Immature natural killer cell (primary cell): ENCODE results near the gene GP1BB. TPM values are rescaled to one million over a fixed set of nuclear protein-coding genes. Genes with fewer than 3 reads are reported as not detected.
A peak's percentile ranks its signal among the peaks of the same experiment; 100 is the strongest.

Experiments
- DNase-seq, 3 donors: peaks; one replicate each; pipeline ENCODE4 v3.0.0; 2022; ENCODE audit warnings: mixed read lengths in 1 of 3
- H3K27ac Mint-ChIP-seq, 6 donors: one replicate each; pipeline ENCODE4 v1.8.0; 2020; ENCODE audit warnings: mixed read lengths in 6 of 6, mild to moderate bottlenecking in 5 of 6, inconsistent platforms in 4 of 6, moderate library complexity in 3 of 6
- H3K27me3 Mint-ChIP-seq, 3 donors: one replicate each; pipeline ENCODE4 v1.8.0; 2020 to 2021; ENCODE audit warnings: low read depth in 3 of 3, mild to moderate bottlenecking in 3 of 3, mixed read lengths in 3 of 3, moderate library complexity in 3 of 3, inconsistent platforms in 1 of 3
- H3K36me3 Mint-ChIP-seq, 3 donors: one replicate each; pipeline ENCODE4 v1.8.0; 2020; ENCODE audit warnings: mixed read lengths in 3 of 3, inconsistent platforms in 2 of 3, mild to moderate bottlenecking in 2 of 3
- H3K4me1 Mint-ChIP-seq, 2 donors: one replicate each; pipeline ENCODE4 v1.8.0; 2020; ENCODE audit warnings: inconsistent platforms in 2 of 2, mild to moderate bottlenecking in 2 of 2, mixed read lengths in 2 of 2, moderate library complexity in 1 of 2
- H3K4me3 Mint-ChIP-seq, 5 donors: one replicate each; pipeline ENCODE4 v1.8.0; 2020; ENCODE audit warnings: mild to moderate bottlenecking in 5 of 5, mixed read lengths in 5 of 5, inconsistent platforms in 3 of 5, moderate library complexity in 3 of 5
- H3K9me3 Mint-ChIP-seq, 6 donors: one replicate each; pipeline ENCODE4 v1.8.0; 2020; ENCODE audit warnings: mild to moderate bottlenecking in 6 of 6, mixed read lengths in 6 of 6, inconsistent platforms in 4 of 6, moderate library complexity in 3 of 6
- polyA plus RNA-seq, 3 donors: library from polyadenylated mRNA; unstranded; fragments of 300-500 nt; fragmentation: Illumina TruSeq; gene quantifications; one replicate each; pipeline ENCODE4 v1.2.3, GENCODE V29; 2021

GP1BB gene
- polyA plus RNA-seq, 3 donors from 2014 or later: 0.53 to 10.1 (median 0.95) TPM

- Mint-ChIP-seq H3K36me3 (no peaks in the 10 kb centered on the region), H3K4me1 (peaks cover 5 to 18% of the 10 kb centered on the region in 2 donors), H3K27ac (no peak overlapping the region), H3K4me3 (peak overlapping the region; percentile 65 to 84 (median 77)), H3K27me3 (peaks cover 7 to 25% (median 16%) of the 10 kb centered on the region in 3 donors), H3K9me3 (no peaks in the 10 kb centered on the region)
- DNase-seq: peak; percentile 17 to 24 (median 19)
Measured at GRCh38 chr22:19765477-19766239, 42.3 kb downstream of the GP1BB start.

- Mint-ChIP-seq H3K4me1 (peaks cover 5 to 18% of the 10 kb centered on the region in 2 donors), H3K9me3 (no peaks in the 10 kb centered on the region), H3K4me3 (no peak overlapping the region), H3K27me3 (peaks cover 7 to 25% (median 16%) of the 10 kb centered on the region in 3 donors), H3K27ac (no peak overlapping the region), H3K36me3 (no peaks in the 10 kb centered on the region)
- DNase-seq: no peak
Measured at GRCh38 chr22:19766240-19766510, 42.8 kb downstream of the GP1BB start.

- no peaks in the 10 kb centered on the region for H3K36me3 Mint-ChIP-seq
Measured at GRCh38 chr22:19766511-19767426, 43.4 kb downstream of the GP1BB start.

GRCh38 chr22:19767427-19768341 lies 44.3 kb downstream of the GP1BB start:
- H3K4me1 Mint-ChIP-seq: peaks cover 5 to 18% of the 10 kb centered on the region in 2 donors
- DNase-seq: no peak
- H3K27ac Mint-ChIP-seq: no peak overlapping the region
- peak overlapping the region; percentile 66 to 72 (median 66) for H3K4me3 Mint-ChIP-seq
- no peaks in the 10 kb centered on the region for H3K9me3 Mint-ChIP-seq
- H3K27me3 Mint-ChIP-seq: peaks cover 0 to 26% (median 12%) of the 10 kb centered on the region in 3 donors
- H3K36me3 Mint-ChIP-seq: no peaks in the 10 kb centered on the region

More at GRCh38 chr22:19766511-19767426, 43.4 kb downstream of the GP1BB start:
- Mint-ChIP-seq H3K4me1 (peaks cover 5 to 15% of the 10 kb centered on the region in 2 donors), H3K27ac (no peak overlapping the region), H3K4me3 (peak overlapping the region; percentile 66 to 75 (median 70)), H3K9me3 (no peaks in the 10 kb centered on the region), H3K27me3 (peaks cover 4 to 24% (median 15%) of the 10 kb centered on the region in 3 donors)
- DNase-seq: peak; percentile 49 to 53 (median 52)

GRCh38 chr22:19769393-19769715 lies 46.0 kb downstream of the GP1BB start:
- Mint-ChIP-seq H3K9me3 (no peaks in the 10 kb centered on the region), H3K27me3 (peaks cover 2 to 24% (median 12%) of the 10 kb centered on the region in 3 donors), H3K4me1 (peaks cover 5 to 22% of the 10 kb centered on the region in 2 donors), H3K36me3 (no peaks in the 10 kb centered on the region), H3K27ac (no peak overlapping the region), H3K4me3 (peak overlapping the region in 3 of 5 donors; percentile 27 to 38 (median 29))
- no peak for DNase-seq

GRCh38 chr22:19770349-19771220 lies 47.2 kb downstream of the GP1BB start:
- Mint-ChIP-seq H3K36me3 (no peaks in the 10 kb centered on the region), H3K9me3 (no peaks in the 10 kb centered on the region), H3K27ac (no peak overlapping the region), H3K27me3 (peaks cover 2 to 23% (median 11%) of the 10 kb centered on the region in 3 donors), H3K4me1 (peaks cover 0 to 17% of the 10 kb centered on the region in 2 donors), H3K4me3 (no peak overlapping the region)
- no peak for DNase-seq

- Mint-ChIP-seq H3K27ac (no peak overlapping the region), H3K27me3 (peaks cover 2 to 23% (median 13%) of the 10 kb centered on the region in 3 donors), H3K4me1 (peaks cover 0 to 19% of the 10 kb centered on the region in 2 donors), H3K36me3 (no peaks in the 10 kb centered on the region), H3K9me3 (no peaks in the 10 kb centered on the region), H3K4me3 (no peak overlapping the region)
- DNase-seq: no peak
Measured at GRCh38 chr22:19772422-19772672, 49.0 kb downstream of the GP1BB start.

GRCh38 chr22:19772673-19773469 lies 49.5 kb downstream of the GP1BB start:
- H3K36me3 Mint-ChIP-seq: no peaks in the 10 kb centered on the region
- DNase-seq: no peak
- no peak overlapping the region for H3K27ac Mint-ChIP-seq
- no peak overlapping the region for H3K4me3 Mint-ChIP-seq
- peaks cover 2 to 19% (median 13%) of the 10 kb centered on the region in 3 donors for H3K27me3 Mint-ChIP-seq
- no peaks in the 10 kb centered on the region for H3K9me3 Mint-ChIP-seq
- peaks cover 0 to 15% of the 10 kb centered on the region in 2 donors for H3K4me1 Mint-ChIP-seq

GRCh38 chr22:19773470-19774040 lies 50.2 kb downstream of the GP1BB start:
- H3K4me3 Mint-ChIP-seq: no peak overlapping the region
- no peak for DNase-seq
- peaks cover 2 to 16% (median 12%) of the 10 kb centered on the region in 3 donors for H3K27me3 Mint-ChIP-seq

More at GRCh38 chr22:19773470-19774040, 50.2 kb downstream of the GP1BB start:
- Mint-ChIP-seq H3K27ac (no peak overlapping the region), H3K4me1 (peaks cover 0 to 15% of the 10 kb centered on the region in 2 donors), H3K36me3 (no peaks in the 10 kb centered on the region), H3K9me3 (no peaks in the 10 kb centered on the region)
